LNCaP clone FGC (cell line): ENCODE data around the gene NACC1.

Experiments
- DNase-seq: peaks from one replicate; pipeline ENCODE4 v3.0.0-alpha.2; 2011; ENCODE audit warnings: low read depth
- H3K4me3 ChIP-seq: 2 replicates; pipeline ENCODE4 v1.5.1; 2011; ENCODE audit warnings: mild to moderate bottlenecking, low read depth, low read length, control low read depth
- CTCF ChIP-seq: IDR thresholded peaks from 2 replicates; pipeline ENCODE4 v1.5.1; 2012; ENCODE audit warnings: mild to moderate bottlenecking; ENCODE audit not compliant: control insufficient read depth, insufficient read depth; ENCODE audit errors: extremely low read depth

Gene NACC1

GRCh38 chr19:13087795-13088537, 30.1 kb upstream of the NACC1 start:
- no peak for DNase-seq
- H3K4me3 ChIP-seq: no peak overlapping the region
- no peak for TF ChIP-seq CTCF

GRCh38 chr19:13089139-13089856, 28.8 kb upstream of the NACC1 start:
- TF ChIP-seq CTCF: no peak
- no peak for DNase-seq
- no peak overlapping the region for H3K4me3 ChIP-seq

GRCh38 chr19:13089857-13090507, 28.1 kb upstream of the NACC1 start:
- H3K4me3 ChIP-seq: no peak overlapping the region
- TF ChIP-seq CTCF: no peak

GRCh38 chr19:13090511-13091231, 27.4 kb upstream of the NACC1 start:
- no peak for DNase-seq
- TF ChIP-seq CTCF: no peak
- no peak overlapping the region for H3K4me3 ChIP-seq

More at GRCh38 chr19:13089857-13090507, 28.1 kb upstream of the NACC1 start:
- DNase-seq: no peak

GRCh38 chr19:13091400-13092157, 26.5 kb upstream of the NACC1 start:
- no peak for DNase-seq
- H3K4me3 ChIP-seq: no peak overlapping the region
- TF ChIP-seq CTCF: no peak

GRCh38 chr19:13092158-13092543, 25.9 kb upstream of the NACC1 start:
- no peak for DNase-seq
- no peak overlapping the region for H3K4me3 ChIP-seq
- no peak for TF ChIP-seq CTCF
